T-cell (primary cell): ENCODE data around the gene HNRNPL. TPM values are rescaled to one million over a fixed set of nuclear protein-coding genes. Genes with fewer than 3 reads are reported as not detected.

ENCODE experiments used
- ATAC-seq, 4 experiments: fragments of 200-7000 bp in 3 of 4; fragments of 150-1000 bp in 1 of 4; cut with Tn5 transposase; replicated peaks in 1 of 4; 1 replicate in 3 of 4; 2 replicates in 1 of 4; pipeline ENCODE4 v1.10.0; 2021; ENCODE audit warnings: moderate library complexity in 3 of 4, mild to moderate bottlenecking in 2 of 4, moderate number of reproducible peaks in 1 of 4
- CTCF ChIA-PET, 2 donors: fragments of 300-600 bp; sonication (Branson Sonifier 250); formaldehyde crosslinking; loops; one replicate each; lab custom pipeline; 2022; ENCODE audit warnings: antibody characterized with exemption in 2 of 2; lab: Charles Lee
- POLR2A ChIA-PET, 2 donors: fragments of 300-600 bp; sonication (Branson Sonifier 250); formaldehyde crosslinking; loops; one replicate each; lab custom pipeline; 2022; ENCODE audit warnings: antibody characterized with exemption in 2 of 2; lab: Charles Lee
- DNase-seq, 35 experiments: peaks; one replicate each; pipeline versions ENCODE4 v3.0.0 to v3.0.0-alpha.2; 2013 to 2023
- H3K27ac ChIP-seq: one replicate; pipeline ENCODE4 v1.5.1; 2013; ENCODE audit warnings: low read length
- H3K27me3 ChIP-seq, 2 experiments: replicated peaks in 1 of 2; 1 replicate in 1 of 2; 2 replicates in 1 of 2; pipeline versions ENCODE4 v1.6.1 to v1.7.0; 2013; ENCODE audit warnings: low read length in 1 of 2, mixed read lengths in 1 of 2; ENCODE audit not compliant: control insufficient read depth in 2 of 2, insufficient read depth in 2 of 2; ENCODE audit errors: extremely low read depth in 1 of 2
- H3K36me3 ChIP-seq, 2 donors: 1 replicate in 1 of 2; 2 replicates in 1 of 2; pipeline versions ENCODE4 v1.6.1 to v1.7.0; 2013; ENCODE audit warnings: low read length in 1 of 2; ENCODE audit not compliant: control insufficient read depth in 2 of 2, insufficient read depth in 1 of 2; ENCODE audit errors: extremely low read depth in 1 of 2
- H3K4me1 ChIP-seq, 2 experiments: 1 replicate in 1 of 2; 2 replicates in 1 of 2; pipeline versions ENCODE4 v1.6.1 to v1.7.0; 2013; ENCODE audit warnings: low read length in 2 of 2, mixed read lengths in 1 of 2; ENCODE audit not compliant: insufficient read depth in 2 of 2, control insufficient read depth in 1 of 2; ENCODE audit errors: extremely low read depth in 1 of 2
- H3K4me3 ChIP-seq, 2 donors: 1 replicate in 1 of 2; 2 replicates in 1 of 2; pipeline versions ENCODE4 v1.5.1 to v1.7.0; 2013; ENCODE audit warnings: mild to moderate bottlenecking in 2 of 2, low read length in 1 of 2, moderate library complexity in 1 of 2; ENCODE audit not compliant: control insufficient read depth in 1 of 2; ENCODE audit errors: extremely low read depth in 1 of 2
- H3K9me3 ChIP-seq: 2 replicates; pipeline ENCODE4 v1.7.0; 2013
- H3K27ac Mint-ChIP-seq, 2 donors: one replicate each; pipeline ENCODE4 v1.8.0; 2020 to 2021; ENCODE audit warnings: mild to moderate bottlenecking in 2 of 2, mixed read lengths in 2 of 2
- H3K27me3 Mint-ChIP-seq, 2 donors: one replicate each; pipeline ENCODE4 v1.8.0; 2021 to 2022; ENCODE audit warnings: mixed read lengths in 2 of 2
- H3K36me3 Mint-ChIP-seq: one replicate; pipeline ENCODE4 v1.8.0; 2021; ENCODE audit warnings: mixed read lengths
- H3K4me1 Mint-ChIP-seq, 3 donors: one replicate each; pipeline ENCODE4 v1.8.0; 2020 to 2022; ENCODE audit warnings: mixed read lengths in 3 of 3, mild to moderate bottlenecking in 1 of 3
- H3K4me3 Mint-ChIP-seq, 3 donors: one replicate each; pipeline ENCODE4 v1.8.0; 2020 to 2022; ENCODE audit warnings: mild to moderate bottlenecking in 3 of 3, mixed read lengths in 3 of 3, moderate library complexity in 3 of 3
- H3K9me3 Mint-ChIP-seq, 3 donors: one replicate each; pipeline ENCODE4 v1.8.0; 2020 to 2022; ENCODE audit warnings: mixed read lengths in 3 of 3
- WGBS: methylation state at CpG from one replicate; pipeline ENCODE4 v1.1.5; 2013; ENCODE audit warnings: missing lambda C conversion rate; ENCODE audit not compliant: insufficient coverage; 5-methylcytosine and 5-hydroxymethylcytosine counted together
- total RNA-seq, 35 experiments: library from RNA in 6 of 35; stranded (reverse) in 6 of 35; fragments of 120-200 nt in 1 of 35; gene quantifications; one replicate each; pipeline versions ENCODE4 v1.2.1 to v1.2.4 and lab custom pipeline; 2013 to 2026

Gene HNRNPL
- total RNA-seq, 5 donors from 2014 or later (not counting 1 experiment from before 2014, with no cell fraction given): 320 to 498 (median 330) TPM

DNA sequence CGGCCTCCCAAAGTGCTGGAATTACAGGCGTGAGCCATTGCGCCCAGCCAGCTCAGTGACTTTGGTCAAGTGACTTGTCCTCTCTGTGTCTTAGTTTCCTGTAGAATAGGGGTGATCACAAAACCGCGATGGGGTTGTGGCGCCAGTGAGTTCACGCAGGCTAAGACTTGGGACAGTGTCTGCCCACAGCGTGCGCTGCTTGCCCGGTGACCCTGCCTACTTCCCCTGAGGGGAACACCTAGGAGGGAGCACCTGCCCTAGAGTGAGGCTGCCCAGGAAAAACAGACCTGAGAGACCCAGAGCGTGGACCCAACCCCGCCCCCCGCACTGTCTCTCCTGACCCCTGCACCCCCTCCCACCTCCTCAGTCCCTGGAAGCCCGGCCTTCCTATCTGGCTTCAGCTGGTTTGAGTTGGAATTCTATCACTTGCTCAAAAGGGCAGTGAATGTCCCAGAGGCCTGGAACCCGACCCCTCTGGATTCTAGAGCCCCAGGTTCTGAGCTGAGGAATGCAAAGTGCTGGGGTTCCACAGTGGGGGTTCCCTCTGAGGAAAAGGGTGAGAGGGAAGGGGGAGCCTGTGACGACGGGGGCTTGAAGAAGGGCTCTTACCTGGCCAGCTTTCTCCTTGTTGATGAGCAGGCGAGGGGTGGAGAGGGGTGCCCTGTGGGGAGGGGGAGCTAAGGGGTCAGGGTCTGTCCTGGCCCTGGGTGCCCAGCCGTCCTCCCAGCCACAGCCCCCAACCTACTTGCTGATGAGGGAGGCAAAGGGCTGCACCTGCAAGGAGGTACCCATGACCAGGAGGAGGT, 30.5 kb upstream of the HNRNPL start:
- CTCF ChIA-PET: interaction anchor here (0.6 to 1.0 kb wide), 2 partner anchors 478 to 615 kb away, joined by 3 to 6 read pairs; partner anchors contain the start of gene FAM98C (in 1 of the 2)
- Histone ChIP-seq H3K36me3 (peaks cover 3 to 26% of the 10 kb centered on the region in 2 donors), H3K27ac (peak overlapping the region; percentile 94), H3K9me3 (no peaks in the 10 kb centered on the region), H3K4me3 (no peak overlapping the region), H3K4me1 (peaks cover 7 to 49% of the 10 kb centered on the region in 2 experiments), H3K27me3 (no peaks in the 10 kb centered on the region)
- no peaks in the 10 kb centered on the region for H3K27me3 Mint-ChIP-seq
- H3K9me3 Mint-ChIP-seq: no peaks in the 10 kb centered on the region
- H3K36me3 Mint-ChIP-seq: peaks cover 11% of the 10 kb centered on the region
- 97% methylated on average over 18 of the region's 19 CpGs for WGBS
- H3K27ac Mint-ChIP-seq: peak overlapping the region; percentile 84 to 98
- no peak for DNase-seq
- peaks cover 32 to 46% (median 36%) of the 10 kb centered on the region in 3 donors for H3K4me1 Mint-ChIP-seq
- no peak for ATAC-seq
- peak overlapping the region in 2 of 3 donors; percentile 37 to 46 for H3K4me3 Mint-ChIP-seq
- POLR2A ChIA-PET: no interaction called here

DNA sequence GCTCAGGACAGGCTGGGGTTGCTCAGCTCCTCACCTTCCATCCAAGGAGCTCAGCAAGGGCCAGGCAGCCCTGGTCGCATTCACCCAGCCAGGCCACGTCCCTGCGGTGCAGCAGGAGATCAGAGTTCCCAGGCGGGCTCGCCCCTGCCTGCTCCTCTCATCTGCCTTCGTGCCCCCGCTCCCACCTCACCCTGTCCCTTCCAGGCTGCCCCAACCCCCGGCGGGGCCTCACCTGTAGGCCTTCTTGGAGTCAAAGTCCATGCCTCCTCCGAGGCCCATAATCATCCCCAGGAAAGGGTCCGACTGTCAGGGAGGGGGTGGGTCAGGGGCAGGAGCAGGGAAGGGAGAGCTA, 29.6 kb upstream of the HNRNPL start:
- POLR2A ChIA-PET: interaction anchor here (0.6 kb wide), 2 partner anchors 47 to 80 kb away, joined by 3 read pairs; no protein-coding TSS in a partner anchor
- no peaks in the 10 kb centered on the region for H3K9me3 ChIP-seq
- no peaks in the 10 kb centered on the region for H3K27me3 ChIP-seq
- H3K4me1 ChIP-seq: peaks cover 7 to 49% of the 10 kb centered on the region in 2 experiments
- Mint-ChIP-seq H3K27ac (peak overlapping the region; percentile 98 to 99), H3K4me3 (peak overlapping the region in 1 of 3 donors; percentile 46), H3K9me3 (no peaks in the 10 kb centered on the region), H3K4me1 (peaks cover 32 to 46% (median 36%) of the 10 kb centered on the region in 3 donors), H3K27me3 (no peaks in the 10 kb centered on the region), H3K36me3 (peaks cover 11% of the 10 kb centered on the region)
- peaks cover 3 to 28% of the 10 kb centered on the region in 2 donors for H3K36me3 ChIP-seq
- CTCF ChIA-PET: interaction anchor here (0.6 to 0.7 kb wide), 3 partner anchors 37 to 616 kb away, joined by 4 to 6 read pairs (median 5); no protein-coding TSS in a partner anchor
- H3K27ac ChIP-seq: peak overlapping the region; percentile 94
- ATAC-seq (no peak), DNase-seq (no peak)
- no peak overlapping the region for H3K4me3 ChIP-seq
- WGBS: 100% methylated on average over 1 of the region's 11 CpGs

DNA sequence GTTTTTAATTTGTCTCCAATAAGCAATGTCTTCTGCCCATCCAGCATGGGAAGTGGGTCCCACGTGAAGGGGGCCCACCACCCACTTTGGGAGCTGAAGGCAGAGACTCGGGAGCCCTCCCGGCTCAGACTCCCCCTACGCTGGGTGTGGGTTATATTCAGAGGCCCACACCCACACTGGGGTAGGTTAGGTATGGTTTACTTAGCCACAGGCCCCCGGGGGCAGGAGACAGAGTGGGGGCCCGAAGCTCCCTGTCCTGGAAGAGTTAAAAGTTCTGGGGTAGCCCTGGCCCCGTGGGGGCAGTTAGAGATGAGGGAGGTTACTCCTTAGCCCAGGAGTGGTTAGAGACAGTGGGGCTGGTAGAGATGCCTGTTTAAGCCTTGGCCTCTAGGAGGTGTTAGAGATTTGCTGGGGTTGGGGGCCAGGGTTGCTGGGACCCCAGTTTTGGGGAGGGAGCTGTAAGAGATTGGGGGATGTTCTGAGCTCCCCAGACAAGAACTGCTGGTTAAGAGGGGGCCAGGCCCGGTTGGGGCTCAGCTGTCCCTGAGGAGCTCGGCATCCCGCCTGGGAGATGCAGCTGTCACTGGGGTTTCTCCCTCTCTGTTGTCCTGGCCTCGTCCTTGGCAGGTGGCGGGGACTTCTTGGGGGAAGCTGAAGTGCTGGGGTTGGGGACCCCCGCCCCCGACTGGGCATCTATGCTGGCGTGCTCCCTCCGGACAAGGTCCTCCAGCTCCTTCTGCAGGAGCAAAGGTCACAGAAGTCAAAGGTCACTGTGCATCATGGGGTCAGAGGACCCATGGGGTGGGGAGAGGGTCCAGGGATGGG, 29.0 kb upstream of the HNRNPL start:
- ATAC-seq (peak; percentile 19 to 34 (median 22)), DNase-seq (peak in 2 of 35 experiments; percentile 16 to 21)
- peak overlapping the region; percentile 98 to 99 for H3K27ac Mint-ChIP-seq
- no peaks in the 10 kb centered on the region for H3K27me3 ChIP-seq
- WGBS: 93% methylated on average over 10 of the region's 16 CpGs
- H3K9me3 ChIP-seq: no peaks in the 10 kb centered on the region
- peak overlapping the region; percentile 52 for H3K4me3 ChIP-seq
- H3K4me3 Mint-ChIP-seq: peak overlapping the region; percentile 86 to 87 (median 87)
- no peaks in the 10 kb centered on the region for H3K27me3 Mint-ChIP-seq
- peaks cover 32 to 47% (median 36%) of the 10 kb centered on the region in 3 donors for H3K4me1 Mint-ChIP-seq
- H3K27ac ChIP-seq: peak overlapping the region; percentile 94
- ChIA-PET POLR2A (interaction anchor here (0.5 to 0.7 kb wide), 5 partner anchors 21 to 195 kb away, joined by 3 to 4 read pairs (median 3); partner anchors contain the start of genes NFKBIB (in 1 of the 2) and SIRT2 (in 1 of the 2)), CTCF (interaction anchor here in 1 of 2 donors (0.6 to 1.7 kb wide), 4 partner anchors 9 to 325 kb away, joined by 3 to 5 read pairs (median 4); no protein-coding TSS in a partner anchor)
- H3K36me3 Mint-ChIP-seq: peaks cover 14% of the 10 kb centered on the region
- no peaks in the 10 kb centered on the region for H3K9me3 Mint-ChIP-seq
- peaks cover 7 to 49% of the 10 kb centered on the region in 2 experiments for H3K4me1 ChIP-seq
- peaks cover 3 to 30% of the 10 kb centered on the region in 2 donors for H3K36me3 ChIP-seq

DNA sequence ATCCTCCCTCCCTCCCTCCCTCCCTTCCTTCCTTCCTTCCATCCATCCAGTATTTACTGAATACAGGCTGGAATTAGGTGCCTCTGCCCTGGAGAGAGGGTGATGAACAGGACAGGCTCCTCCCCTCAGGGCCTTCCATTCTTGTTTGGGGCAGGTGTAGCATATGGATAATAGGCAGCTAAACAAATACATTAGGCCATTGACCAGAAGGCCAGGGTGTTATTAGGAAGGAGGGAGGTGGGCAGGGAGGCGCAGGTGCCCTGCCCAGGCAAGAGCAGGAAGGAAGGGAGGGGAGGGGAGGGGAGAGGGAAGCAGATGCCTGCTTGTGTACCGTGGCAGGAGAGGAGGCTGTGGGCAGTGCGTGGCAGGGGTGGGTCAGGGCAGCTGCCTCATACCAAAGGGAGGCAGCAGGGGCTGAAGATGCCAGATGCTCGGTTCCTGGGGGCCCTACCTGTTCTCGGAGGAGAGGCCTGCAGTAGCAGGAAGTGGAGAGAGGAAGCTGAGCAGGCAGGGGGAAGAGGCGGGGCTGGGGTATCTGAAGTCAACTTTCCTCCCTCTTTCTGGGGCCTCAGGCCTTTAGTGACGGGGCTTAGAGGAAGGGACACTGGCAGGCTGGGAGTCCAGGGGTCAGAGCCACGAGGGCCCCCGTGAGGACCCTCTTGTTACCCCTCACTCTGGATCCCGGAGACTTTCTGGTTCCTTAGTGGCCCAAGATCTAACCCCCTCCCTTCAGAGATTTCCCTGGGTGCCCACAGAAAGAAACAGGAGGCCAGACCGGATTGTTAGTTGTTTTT, 28.2 kb upstream of the HNRNPL start, which contains the start of gene RINL:
RINL (minus strand) TSS at position 495 of the 794 bp plus-strand sequence. CDS start 1,533 bp downstream, outside the sequence.
- peak within 1 kb of the TSS; percentile 98 to 99 for H3K27ac Mint-ChIP-seq
- peak within 1 kb of the TSS; percentile 94 for H3K27ac ChIP-seq
- POLR2A ChIA-PET: interaction anchor here in 1 of 2 donors (0.5 to 0.8 kb wide), 5 partner anchors 21 to 464 kb away, joined by 3 to 6 read pairs (median 3); partner anchors contain the start of genes NFKBIB, SAMD4B and SIRT2
- ATAC-seq: peak; percentile 92 to 97 (median 96)
- peaks cover 14% of the 10 kb centered on the region for H3K36me3 Mint-ChIP-seq
- no peaks in the 10 kb centered on the region for H3K9me3 Mint-ChIP-seq
- CTCF ChIA-PET: interaction anchor here in 1 of 2 donors (0.6 to 1.7 kb wide), 3 partner anchors 9 to 230 kb away, joined by 3 to 9 read pairs (median 4); partner anchors contain the start of gene ACTN4
- peak; percentile 53 to 81 (median 70) for DNase-seq
- H3K4me1 Mint-ChIP-seq: peaks cover 36 to 48% (median 39%) of the 10 kb centered on the region in 3 donors
- no peaks in the 10 kb centered on the region for H3K9me3 ChIP-seq
- H3K27me3 ChIP-seq: no peaks in the 10 kb centered on the region
- H3K36me3 ChIP-seq: peaks cover 3 to 32% of the 10 kb centered on the region in 2 donors
- H3K27me3 Mint-ChIP-seq: no peaks in the 10 kb centered on the region
- peak within 1 kb of the TSS; percentile 52 for H3K4me3 ChIP-seq
- peak within 1 kb of the TSS; percentile 86 to 87 (median 87) for H3K4me3 Mint-ChIP-seq
- WGBS: 0% methylated on average over 8 of the region's 11 CpGs
- peaks cover 7 to 49% of the 10 kb centered on the region in 2 experiments for H3K4me1 ChIP-seq

DNA sequence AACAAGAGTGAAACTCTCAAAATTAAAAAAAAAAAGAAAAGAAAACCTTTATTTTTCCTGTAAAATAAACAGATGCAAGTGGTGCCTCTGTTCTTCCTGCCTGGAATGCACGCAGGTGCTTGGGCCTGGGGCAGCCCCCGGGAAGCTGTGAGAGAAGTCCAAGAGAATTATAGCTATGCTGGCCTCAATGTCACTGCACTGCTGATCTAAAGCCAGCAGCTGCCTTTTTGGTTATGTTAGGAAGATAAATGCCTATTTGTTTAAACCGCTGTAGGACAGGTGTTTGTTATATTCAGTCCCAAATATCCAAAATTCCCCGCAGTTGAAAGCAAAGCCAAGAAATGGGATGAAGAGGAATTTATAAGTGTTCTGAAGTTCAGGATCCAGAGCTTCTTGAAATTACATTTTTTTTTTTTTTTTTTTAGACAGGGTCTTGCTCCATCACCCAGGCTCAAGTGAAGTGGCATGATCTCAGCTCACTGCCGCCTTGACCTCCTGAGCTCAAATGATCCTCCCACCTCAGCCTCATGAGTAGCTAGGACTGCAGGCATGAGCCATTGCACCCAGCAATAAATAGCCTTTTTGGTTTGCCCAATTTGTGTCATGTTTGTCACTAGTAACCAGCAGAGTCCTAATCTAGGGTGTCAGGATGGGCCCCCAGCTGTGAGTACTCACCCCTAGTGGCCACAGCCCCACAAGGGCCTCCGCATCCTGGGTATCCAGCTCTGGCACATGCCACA, 26.0 kb upstream of the HNRNPL start:
- Mint-ChIP-seq H3K4me1 (peaks cover 38 to 43% (median 41%) of the 10 kb centered on the region in 3 donors), H3K27me3 (no peaks in the 10 kb centered on the region), H3K27ac (peak overlapping the region; percentile 84 to 98), H3K9me3 (no peaks in the 10 kb centered on the region), H3K4me3 (peak overlapping the region in 2 of 3 donors; percentile 38 to 49), H3K36me3 (peaks cover 14% of the 10 kb centered on the region)
- H3K27ac ChIP-seq: no peak overlapping the region
- H3K36me3 ChIP-seq: peaks cover 3 to 32% of the 10 kb centered on the region in 2 donors
- 78% methylated on average over 3 of the region's 6 CpGs for WGBS
- no peak for ATAC-seq
- no peaks in the 10 kb centered on the region for H3K9me3 ChIP-seq
- H3K27me3 ChIP-seq: no peaks in the 10 kb centered on the region
- POLR2A ChIA-PET: interaction anchor here (0.6 kb wide), 2 partner anchors 8 to 19 kb away, joined by 4 to 5 read pairs; no protein-coding TSS in a partner anchor
- H3K4me1 ChIP-seq: peaks cover 7 to 48% of the 10 kb centered on the region in 2 experiments
- no peak overlapping the region for H3K4me3 ChIP-seq
- CTCF ChIA-PET: interaction anchor here in 1 of 2 donors (0.6 kb wide), 1 partner anchor 107 kb away, joined by 3 read pairs; no protein-coding TSS in a partner anchor
- no peak for DNase-seq
